Endothelial cell of umbilical vein (primary cell): ENCODE data around the gene DBNL. TPM values are rescaled to one million over a fixed set of nuclear protein-coding genes. Genes with fewer than 3 reads are reported as not detected.

Experiments
- BruUV-seq: library from RNA; stranded (reverse); fragments of 400-500 nt; replicated peaks from 2 replicates; lab custom pipeline; 2021; lab: Mats Ljungman, UMichigan
- CTCF ChIA-PET: fragments of 300-600, 350-600 bp; sonication (Branson Sonifier 250); formaldehyde crosslinking; loops from one replicate; lab custom pipeline; 2021; ENCODE audit warnings: antibody characterized with exemption, inconsistent platforms; lab: Charles Lee
- POLR2A ChIA-PET: fragments of 300-600, 350-600 bp; sonication (Branson Sonifier 250); formaldehyde crosslinking; loops from one replicate; lab custom pipeline; 2021; ENCODE audit warnings: antibody characterized with exemption, inconsistent platforms; lab: Charles Lee
- DNase-seq: peaks from one replicate; pipeline ENCODE4 v3.0.0-alpha.2; 2011; ENCODE audit warnings: low read depth, low spot score
- FAIRE-seq: peaks from 2 replicates; lab custom pipeline; 2011; peaks lifted over from hg19 to GRCh38; lab: Jason Lieb, UNC
- H2AFZ ChIP-seq: 2 replicates; pipeline ENCODE4 v1.6.0; 2012; ENCODE audit warnings: low read depth, low read length, control low read depth, inconsistent platforms
- H3K27ac ChIP-seq: 2 replicates; pipeline ENCODE4 v1.5.1; 2011; ENCODE audit warnings: low read depth, mild to moderate bottlenecking, control low read depth, low read length, moderate library complexity; ENCODE audit not compliant: insufficient read depth
- H3K27me3 ChIP-seq, 2 experiments: 2 replicates each; pipeline versions ENCODE4 v1.6.0 to v1.6.1; 2011; ENCODE audit warnings: low read length in 2 of 2, mixed read lengths in 1 of 2; ENCODE audit not compliant: control insufficient read depth in 2 of 2, insufficient read depth in 2 of 2
- H3K36me3 ChIP-seq, 2 experiments: 2 replicates in 1 of 2; 3 replicates in 1 of 2; pipeline ENCODE4 v1.5.1; 2011; ENCODE audit warnings: low read length in 2 of 2, mild to moderate bottlenecking in 1 of 2, moderate library complexity in 1 of 2; ENCODE audit not compliant: control insufficient read depth in 2 of 2, insufficient read depth in 2 of 2; ENCODE audit errors: extremely low read depth in 1 of 2
- H3K4me1 ChIP-seq: 3 replicates; pipeline ENCODE4 v1.5.1; 2011; ENCODE audit warnings: mild to moderate bottlenecking, low read length; ENCODE audit not compliant: control insufficient read depth, insufficient read depth; ENCODE audit errors: extremely low read depth
- H3K4me2 ChIP-seq: 2 replicates; pipeline ENCODE4 v1.6.1; 2011; ENCODE audit warnings: low read length, control low read depth, mixed read lengths; ENCODE audit not compliant: insufficient read depth
- H3K4me3 ChIP-seq, 3 experiments: fragments of 200-600 bp in 1 of 3; sonication (generic), shearing (Covaris generic) in 1 of 3; replicated peaks in 1 of 3; 2 replicates each; pipeline ENCODE4 v1.5.1; 2011 to 2016; ENCODE audit warnings: control low read depth in 3 of 3, low read length in 3 of 3, mild to moderate bottlenecking in 2 of 3, inconsistent platforms in 1 of 3, low read depth in 1 of 3, moderate library complexity in 1 of 3; ENCODE audit not compliant: insufficient read depth in 1 of 3
- H3K79me2 ChIP-seq: 2 replicates; pipeline ENCODE4 v1.6.0; 2012; ENCODE audit warnings: low read length, inconsistent platforms; ENCODE audit not compliant: control insufficient read depth, insufficient read depth
- H3K9ac ChIP-seq: replicated peaks from 2 replicates; pipeline ENCODE3; 2011; ENCODE audit warnings: low read length, control low read depth; ENCODE audit not compliant: insufficient read depth; ENCODE audit errors: extremely low read depth
- H3K9me1 ChIP-seq: replicated peaks from 3 replicates; pipeline ENCODE4 v1.6.0; 2011; ENCODE audit warnings: mild to moderate bottlenecking, low read length; ENCODE audit not compliant: control insufficient read depth, insufficient read depth; ENCODE audit errors: extremely low read depth
- H3K9me3 ChIP-seq: replicated peaks from 2 replicates; pipeline ENCODE4 v1.5.1; 2012; ENCODE audit warnings: low read length, inconsistent platforms; ENCODE audit not compliant: control insufficient read depth, insufficient read depth
- H4K20me1 ChIP-seq: replicated peaks from 2 replicates; pipeline ENCODE3; 2011; ENCODE audit warnings: mild to moderate bottlenecking, low read length; ENCODE audit not compliant: control insufficient read depth, insufficient read depth; ENCODE audit errors: extremely low read depth
- EZH2 ChIP-seq: IDR thresholded peaks from 2 replicates; pipeline ENCODE4 v1.6.1; 2012; ENCODE audit warnings: borderline replicate concordance, low read depth, mild to moderate bottlenecking, moderate library complexity, low read length, inconsistent platforms; ENCODE audit not compliant: severe bottlenecking
- FOS ChIP-seq: IDR thresholded peaks from 2 replicates; pipeline ENCODE4 v1.6.1; 2011; ENCODE audit warnings: mild to moderate bottlenecking, low read length, moderate library complexity, borderline replicate concordance; ENCODE audit not compliant: insufficient read depth
- GATA2 ChIP-seq: IDR thresholded peaks from 2 replicates; pipeline ENCODE4 v1.7.0; 2011; ENCODE audit warnings: low read depth, mild to moderate bottlenecking, moderate library complexity, mixed read lengths, low read length; ENCODE audit not compliant: insufficient read length, insufficient read depth
- JUN ChIP-seq: IDR thresholded peaks from 2 replicates; pipeline ENCODE4 v1.6.1; 2011; ENCODE audit warnings: borderline replicate concordance, low read depth; ENCODE audit not compliant: insufficient read length, insufficient read depth
- MYC ChIP-seq: IDR thresholded peaks from one replicate; pipeline ENCODE4 v1.6.1; 2011; ENCODE audit warnings: mild to moderate bottlenecking, low read depth, low read length
- POLR2A ChIP-seq: IDR thresholded peaks from 2 replicates; pipeline ENCODE4 v1.6.1; 2012; ENCODE audit warnings: low read depth, mild to moderate bottlenecking, control low read depth, low read length
- POLR2AphosphoS5 ChIP-seq: IDR thresholded peaks from 2 replicates; pipeline ENCODE4 v1.6.1; 2012; ENCODE audit warnings: low read depth, mild to moderate bottlenecking, control low read depth, low read length, moderate library complexity; ENCODE audit not compliant: insufficient read depth
- dilution Hi-C: fragments of 300-500 bp; cut with MboI; formaldehyde crosslinking; loops from one replicate; pipeline ENCODE4 v1.15.0; 2019; ENCODE audit warnings: low sequenced_read_pairs; ENCODE audit not compliant: extremely low pct_ligation_motif_present
- intact Hi-C: fragments of 100-400 bp; cut with micrococcal nuclease; formaldehyde crosslinking; loops from one replicate; pipeline ENCODE4 v1.10.0; 2022
- microRNA-seq: library from miRNA; unstranded; fragments of <30 nt; microRNA quantifications from one replicate; pipeline ENCODE4 v1.2.0, GENCODE V29; 2021; ENCODE audit warnings: borderline number of aligned reads, borderline replicate concordance
- polyA plus RNA-seq, 4 experiments: library from polyadenylated mRNA; depleted of rRNA in 3 of 4; stranded (reverse) in 3 of 4; unstranded in 1 of 4; fragments of >200 nt; gene quantifications; 2 replicates each; pipeline versions ENCODE4 v1.2.1 to v1.2.3, GENCODE V29; 2011 to 2012; ENCODE audit warnings: missing spikeins in 1 of 4
- total RNA-seq: library from RNA; stranded (reverse); gene quantifications from 2 replicates; pipeline ENCODE4 v1.2.3, GENCODE V29; 2021
- TF ChIP-seq, protein P1 (sequence below): IDR thresholded peaks from 2 replicates; pipeline ENCODE4 v1.6.1; 2011; ENCODE audit not compliant: insufficient read depth, insufficient read length
- TF ChIP-seq, protein P2 (sequence below), 2 donors: IDR thresholded peaks; 1 replicate in 1 of 2; 2 replicates in 1 of 2; pipeline ENCODE4 v1.5.1; 2011; ENCODE audit warnings: low read length in 2 of 2, mild to moderate bottlenecking in 2 of 2, moderate library complexity in 2 of 2, control low read depth in 1 of 2, inconsistent platforms in 1 of 2, low read depth in 1 of 2; ENCODE audit not compliant: insufficient read depth in 1 of 2; ENCODE audit errors: extremely low read depth in 1 of 2

Gene DBNL
- total and polyA plus RNA-seq, 2 donors (not counting 3 experiments of a cell fraction or from before 2014, with no cell fraction given), result 94.0 to 123 TPM

DNA sequence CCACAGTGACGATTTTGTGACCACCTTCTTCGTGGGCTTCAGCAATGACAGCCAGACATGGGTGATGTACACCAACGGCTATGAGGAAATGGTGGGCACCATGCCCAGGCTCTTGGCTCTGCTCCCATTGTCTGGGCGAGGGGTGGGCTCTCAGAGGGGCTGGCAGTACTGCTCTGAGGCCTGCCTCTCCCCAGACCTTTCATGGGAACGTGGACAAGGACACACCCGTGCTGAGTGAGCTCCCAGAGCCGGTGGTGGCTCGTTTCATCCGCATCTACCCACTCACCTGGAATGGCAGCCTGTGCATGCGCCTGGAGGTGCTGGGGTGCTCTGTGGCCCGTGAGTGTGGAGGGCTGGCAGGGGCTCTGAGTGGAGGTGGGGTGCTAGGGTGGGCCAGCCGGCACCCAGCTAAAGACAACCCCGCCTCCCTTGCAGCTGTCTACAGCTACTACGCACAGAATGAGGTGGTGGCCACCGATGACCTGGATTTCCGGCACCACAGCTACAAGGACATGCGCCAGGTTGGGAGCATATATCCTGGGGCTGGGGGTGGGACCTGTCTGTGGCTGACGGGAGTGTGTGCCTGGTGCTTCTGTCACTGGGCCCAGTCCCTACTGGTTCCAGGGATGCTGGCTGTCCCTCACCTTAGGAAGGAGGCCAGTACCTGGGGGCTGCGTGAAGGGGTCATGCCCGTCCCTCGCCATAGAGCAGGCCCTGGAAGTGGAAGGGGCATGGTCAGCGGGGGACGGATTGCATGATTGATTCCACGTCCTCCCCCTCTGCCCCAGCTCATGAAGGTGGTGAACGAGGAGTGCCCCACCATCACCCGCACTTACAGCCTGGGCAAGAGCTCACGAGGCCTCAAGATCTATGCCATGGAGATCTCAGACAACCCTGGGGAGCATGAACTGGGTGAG lies 66.5 kb downstream of the DBNL start:
- Histone ChIP-seq H2AFZ (no peak overlapping the region), H4K20me1 (no peaks in the 10 kb centered on the region), H3K27me3 (no peaks in the 10 kb centered on the region), H3K27ac (no peak overlapping the region), H3K4me2 (no peak overlapping the region), H3K4me1 (no peaks in the 10 kb centered on the region), H3K9ac (no peak overlapping the region), H3K36me3 (peaks cover 3 to 11% of the 10 kb centered on the region in 2 experiments), H3K9me1 (no peaks in the 10 kb centered on the region), H3K9me3 (no peaks in the 10 kb centered on the region), H3K4me3 (no peak overlapping the region), H3K79me2 (no peaks in the 10 kb centered on the region)
- no TSS peak for BruUV-seq
- no peak for DNase-seq
- no peak for FAIRE-seq
- POLR2A ChIA-PET, result no interaction called here
- dilution Hi-C loops, result no loop called here
- intact Hi-C loops, result no loop called here
- TF ChIP-seq MYC, result no peak
- no peak for TF ChIP-seq POLR2AphosphoS5
- TF ChIP-seq JUN, result no peak
- TF ChIP-seq GATA2, result no peak
- no peak for TF ChIP-seq POLR2A
- no peak for TF ChIP-seq FOS
- TF ChIP-seq, protein P1, sequence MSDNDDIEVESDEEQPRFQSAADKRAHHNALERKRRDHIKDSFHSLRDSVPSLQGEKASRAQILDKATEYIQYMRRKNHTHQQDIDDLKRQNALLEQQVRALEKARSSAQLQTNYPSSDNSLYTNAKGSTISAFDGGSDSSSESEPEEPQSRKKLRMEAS, result no peak
- no peak for TF ChIP-seq EZH2
- TF ChIP-seq, protein P2, sequence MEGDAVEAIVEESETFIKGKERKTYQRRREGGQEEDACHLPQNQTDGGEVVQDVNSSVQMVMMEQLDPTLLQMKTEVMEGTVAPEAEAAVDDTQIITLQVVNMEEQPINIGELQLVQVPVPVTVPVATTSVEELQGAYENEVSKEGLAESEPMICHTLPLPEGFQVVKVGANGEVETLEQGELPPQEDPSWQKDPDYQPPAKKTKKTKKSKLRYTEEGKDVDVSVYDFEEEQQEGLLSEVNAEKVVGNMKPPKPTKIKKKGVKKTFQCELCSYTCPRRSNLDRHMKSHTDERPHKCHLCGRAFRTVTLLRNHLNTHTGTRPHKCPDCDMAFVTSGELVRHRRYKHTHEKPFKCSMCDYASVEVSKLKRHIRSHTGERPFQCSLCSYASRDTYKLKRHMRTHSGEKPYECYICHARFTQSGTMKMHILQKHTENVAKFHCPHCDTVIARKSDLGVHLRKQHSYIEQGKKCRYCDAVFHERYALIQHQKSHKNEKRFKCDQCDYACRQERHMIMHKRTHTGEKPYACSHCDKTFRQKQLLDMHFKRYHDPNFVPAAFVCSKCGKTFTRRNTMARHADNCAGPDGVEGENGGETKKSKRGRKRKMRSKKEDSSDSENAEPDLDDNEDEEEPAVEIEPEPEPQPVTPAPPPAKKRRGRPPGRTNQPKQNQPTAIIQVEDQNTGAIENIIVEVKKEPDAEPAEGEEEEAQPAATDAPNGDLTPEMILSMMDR (IDR thresholded peaks at IDR 0.05; ENCODE audit: extremely low read depth in 1 of 2, insufficient read depth in 1 of 2, low read depth in 1 of 2, low read length in 2 of 2), result no peak
- CTCF ChIA-PET, result interaction anchor here (1.6 kb wide), 1 partner anchor 38 kb away, joined by 8 read pairs; no protein-coding TSS in a partner anchor

Small RNA genes lying within 50 kb of the gene (microRNA-seq; reads per million reads assigned to microRNA genes)
- gene MIR6837, result not detected
- not detected for gene MIR6838

Other genes starting within 250 kb of the DBNL start
- 105 and 110 TPM in 2 replicates for gene MRPS24, start 175.2 kb upstream of the DBNL start, total RNA-seq
- 279 and 293 TPM in 2 replicates for gene MRPS24, start 175.2 kb upstream of the DBNL start, polyA plus RNA-seq
- gene URGCP, start 138.1 kb upstream of the DBNL start, total RNA-seq, result 25.3 and 26.8 TPM in 2 replicates
- gene URGCP, start 138.1 kb upstream of the DBNL start, polyA plus RNA-seq, result 13.1 and 14.9 TPM in 2 replicates
- 11.3 and 11.7 TPM in 2 replicates for gene UBE2D4, start 118.3 kb upstream of the DBNL start, total RNA-seq
- gene UBE2D4, start 118.3 kb upstream of the DBNL start, polyA plus RNA-seq, result 19.8 and 27.1 TPM in 2 replicates
- 0.12 TPM in 1 of 2 replicates, not detected in the other for gene SPDYE1, start 46.8 kb upstream of the DBNL start, total RNA-seq
- not detected in 2 replicates for gene SPDYE1, start 46.8 kb upstream of the DBNL start, polyA plus RNA-seq
- not detected in 2 replicates for gene PGAM2, start 20.9 kb downstream of the DBNL start, total RNA-seq
- gene PGAM2, start 20.9 kb downstream of the DBNL start, polyA plus RNA-seq, result 0.11 and 0.19 TPM in 2 replicates
- gene POLM, start 37.8 kb downstream of the DBNL start, total RNA-seq, result 14.6 and 20.0 TPM in 2 replicates
- 10.5 and 12.4 TPM in 2 replicates for gene POLM, start 37.8 kb downstream of the DBNL start, polyA plus RNA-seq
- 47.7 and 48.0 TPM in 2 replicates for gene AEBP1, start 59.6 kb downstream of the DBNL start, total RNA-seq
- 20.6 and 23.2 TPM in 2 replicates for gene AEBP1, start 59.6 kb downstream of the DBNL start, polyA plus RNA-seq
- gene POLD2, start 78.8 kb downstream of the DBNL start, total RNA-seq, result 96.5 and 106 TPM in 2 replicates
- gene POLD2, start 78.8 kb downstream of the DBNL start, polyA plus RNA-seq, result 122 and 137 TPM in 2 replicates
- not detected in 2 replicates for gene MYL7, start 96.6 kb downstream of the DBNL start, total RNA-seq
- not detected in 2 replicates for gene MYL7, start 96.6 kb downstream of the DBNL start, polyA plus RNA-seq
- gene GCK, start 144.7 kb downstream of the DBNL start, total RNA-seq, result 0.32 and 0.51 TPM in 2 replicates
- 0.13 and 0.17 TPM in 2 replicates for gene GCK, start 144.7 kb downstream of the DBNL start, polyA plus RNA-seq
- gene YKT6, start 156.3 kb downstream of the DBNL start, total RNA-seq, result 117 and 120 TPM in 2 replicates
- gene YKT6, start 156.3 kb downstream of the DBNL start, polyA plus RNA-seq, result 110 and 117 TPM in 2 replicates